ENCODE results near the gene ACOT9. TPM values are rescaled to one million over a fixed set of nuclear protein-coding genes. Genes with fewer than 3 reads are reported as not detected.

The ACOT9 gene
- total and polyA plus RNA-seq, 3 experiments from 2014 or later: 29.4 to 33.9 (median 31.1) TPM

DNA sequence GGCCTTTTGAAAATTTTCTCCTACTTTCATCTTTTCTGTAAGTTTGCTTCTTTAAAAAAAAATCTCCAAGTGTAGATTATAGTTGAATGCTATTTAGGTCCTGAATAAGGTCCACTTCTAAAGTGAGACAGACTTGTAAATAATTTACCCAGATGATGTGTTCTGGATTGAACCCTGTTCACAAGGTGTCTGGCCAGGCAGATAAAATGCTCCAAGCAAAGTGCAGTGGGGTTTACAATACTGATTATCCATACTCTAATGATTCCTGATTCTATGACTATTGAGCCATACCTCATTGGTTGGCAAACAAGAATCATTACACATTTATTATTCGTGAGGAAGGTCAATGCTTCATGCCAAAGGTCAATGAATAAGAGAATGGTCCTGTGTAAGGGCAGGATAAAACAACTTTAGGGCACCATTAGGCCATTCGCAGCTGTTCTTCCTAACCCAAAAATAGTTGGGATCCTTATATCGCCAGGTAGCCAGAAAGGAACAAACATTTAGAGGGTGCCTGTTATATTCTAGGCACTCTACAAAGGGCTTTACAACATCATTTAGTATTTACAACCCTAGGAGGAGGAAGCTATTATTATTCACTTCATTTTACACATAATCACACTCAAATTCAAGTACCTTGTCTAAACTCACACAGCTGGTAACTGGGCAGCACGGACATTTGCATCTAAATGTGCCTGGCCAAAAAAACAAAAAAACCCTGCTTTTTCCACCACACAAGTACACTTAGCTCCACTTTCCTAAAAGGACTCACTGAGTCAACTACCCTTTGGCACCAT, 21.3 kb upstream of the ACOT9 start:
- Mint-ChIP-seq H3K9me3 (no peaks in the 10 kb centered on the region), H3K4me1 (peaks cover 0 to 4% (median 0%) of the 10 kb centered on the region in 3 donors), H3K36me3 (no peaks in the 10 kb centered on the region), H3K27ac (peak overlapping the region in 1 of 8 donors; percentile 27), H3K4me3 (no peak overlapping the region), H3K27me3 (peaks cover 0 to 4% of the 10 kb centered on the region in 2 donors)
- Histone ChIP-seq H3K36me3 (ENCODE audit: insufficient read depth, low read length) (no peaks in the 10 kb centered on the region), H3K27me3 (ENCODE audit: insufficient read depth, low read length, poor library complexity, severe bottlenecking) (no peaks in the 10 kb centered on the region), H3K4me3 (ENCODE audit: low read length) (no peak overlapping the region), H3K9me3 (ENCODE audit: low read length) (no peaks in the 10 kb centered on the region), H3K4me1 (ENCODE audit: insufficient read depth, low read length) (no peaks in the 10 kb centered on the region), H3K27ac (ENCODE audit: low read depth, low read length) (no peak overlapping the region)
- CTCF ChIA-PET: no interaction called here
- POLR2A ChIA-PET: interaction anchor here (0.6 kb wide), 1 partner anchor 84 kb away, joined by 4 read pairs; no protein-coding TSS in a partner anchor
- DNase-seq: no peak

DNA sequence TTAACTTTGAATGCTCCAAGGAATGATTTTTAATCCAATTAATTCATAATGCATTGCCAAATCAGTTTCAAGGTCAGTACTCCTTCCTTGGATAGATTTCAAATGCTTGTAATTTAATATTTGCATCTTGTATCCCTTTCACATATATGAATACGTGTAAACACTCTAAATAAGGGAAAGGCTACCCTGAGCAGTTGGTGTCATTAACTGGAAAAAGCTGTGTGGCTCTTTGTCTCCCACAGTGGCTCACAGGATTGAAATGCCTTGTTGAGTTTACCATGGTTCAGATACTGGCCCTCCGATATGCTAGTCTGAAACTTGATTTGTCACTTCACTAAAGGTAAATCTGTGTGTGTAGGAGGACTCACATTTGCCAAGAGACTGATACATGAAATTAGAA, 16.7 kb upstream of the ACOT9 start:
- DNase-seq: no peak
- Histone ChIP-seq H3K27ac (ENCODE audit: low read depth, low read length) (no peak overlapping the region), H3K9me3 (ENCODE audit: low read length) (no peaks in the 10 kb centered on the region), H3K4me3 (ENCODE audit: low read length) (no peak overlapping the region), H3K4me1 (ENCODE audit: insufficient read depth, low read length) (no peaks in the 10 kb centered on the region), H3K36me3 (ENCODE audit: insufficient read depth, low read length) (no peaks in the 10 kb centered on the region), H3K27me3 (ENCODE audit: insufficient read depth, low read length, poor library complexity, severe bottlenecking) (no peaks in the 10 kb centered on the region)
- Mint-ChIP-seq H3K27me3 (no peaks in the 10 kb centered on the region), H3K36me3 (no peaks in the 10 kb centered on the region), H3K9me3 (no peaks in the 10 kb centered on the region), H3K27ac (no peak overlapping the region), H3K4me3 (no peak overlapping the region), H3K4me1 (peaks cover 3 to 5% (median 3%) of the 10 kb centered on the region in 3 donors)
- POLR2A ChIA-PET: no interaction called here
- CTCF ChIA-PET: no interaction called here

DNA sequence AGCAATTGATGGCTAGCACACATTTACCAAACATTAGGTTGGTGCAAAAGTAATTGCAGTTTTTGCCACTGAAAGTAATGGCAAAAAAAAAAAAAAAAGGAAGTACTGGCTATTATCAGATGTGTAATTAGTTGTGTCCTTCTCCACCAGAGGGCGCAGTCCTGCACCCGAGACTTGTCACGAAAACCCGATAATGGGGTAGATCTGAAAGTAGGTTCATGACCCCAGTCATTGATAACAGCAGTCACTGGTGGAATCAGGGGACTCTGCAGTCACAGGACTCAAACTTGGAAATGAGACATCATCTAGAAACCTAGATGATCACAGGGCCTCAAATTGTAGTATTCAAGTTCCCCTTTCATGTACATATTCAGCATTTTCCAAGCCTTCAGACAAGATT, 13.1 kb upstream of the ACOT9 start:
- peak; percentile 37 to 74 (median 51) for DNase-seq
- H3K4me3 ChIP-seq (ENCODE audit: low read length): no peak overlapping the region
- no peaks in the 10 kb centered on the region for H3K27me3 Mint-ChIP-seq
- peak overlapping the region in 1 of 8 donors; percentile 81 for H3K27ac Mint-ChIP-seq
- H3K9me3 Mint-ChIP-seq: no peaks in the 10 kb centered on the region
- ChIA-PET POLR2A (no interaction called here), CTCF (interaction anchor here (1.0 to 1.8 kb wide), 2 partner anchors 13 to 146 kb away, joined by 3 to 8 read pairs; no protein-coding TSS in a partner anchor)
- H3K4me1 ChIP-seq (ENCODE audit: insufficient read depth, low read length): no peaks in the 10 kb centered on the region
- H3K4me3 Mint-ChIP-seq: peak overlapping the region in 2 of 7 donors; percentile 20 to 27
- H3K27me3 ChIP-seq (ENCODE audit: insufficient read depth, low read length, poor library complexity, severe bottlenecking): no peaks in the 10 kb centered on the region
- peaks cover 3 to 5% (median 3%) of the 10 kb centered on the region in 3 donors for H3K4me1 Mint-ChIP-seq
- no peaks in the 10 kb centered on the region for H3K36me3 Mint-ChIP-seq
- H3K9me3 ChIP-seq (ENCODE audit: low read length): no peaks in the 10 kb centered on the region
- no peak overlapping the region for H3K27ac ChIP-seq (ENCODE audit: low read depth, low read length)
- no peaks in the 10 kb centered on the region for H3K36me3 ChIP-seq (ENCODE audit: insufficient read depth, low read length)

DNA sequence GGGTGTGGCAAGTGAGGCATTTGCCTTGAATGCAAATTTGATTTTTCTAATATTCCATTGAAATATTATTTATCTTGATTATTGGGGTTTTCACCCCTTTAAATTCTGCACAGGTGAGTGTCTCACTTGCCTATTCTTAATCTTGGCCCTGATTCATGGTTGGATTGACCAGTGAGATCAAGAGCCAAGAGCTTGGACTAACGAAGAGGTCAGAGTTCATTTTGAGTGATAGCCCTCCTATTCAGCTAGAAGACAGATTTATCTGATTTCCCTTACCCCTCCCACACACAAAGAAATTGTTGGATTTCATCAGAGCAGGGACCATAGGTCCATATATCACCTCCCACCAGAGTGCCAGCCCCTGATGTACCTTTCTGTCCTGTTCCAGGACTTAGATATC, 11.6 kb upstream of the ACOT9 start:
- H3K9me3 Mint-ChIP-seq: no peaks in the 10 kb centered on the region
- no peak for DNase-seq
- Histone ChIP-seq H3K4me3 (ENCODE audit: low read length) (no peak overlapping the region), H3K4me1 (ENCODE audit: insufficient read depth, low read length) (no peaks in the 10 kb centered on the region), H3K36me3 (ENCODE audit: insufficient read depth, low read length) (no peaks in the 10 kb centered on the region), H3K27me3 (ENCODE audit: insufficient read depth, low read length, poor library complexity, severe bottlenecking) (no peaks in the 10 kb centered on the region), H3K9me3 (ENCODE audit: low read length) (no peaks in the 10 kb centered on the region), H3K27ac (ENCODE audit: low read depth, low read length) (no peak overlapping the region)
- no peaks in the 10 kb centered on the region for H3K36me3 Mint-ChIP-seq
- H3K4me1 Mint-ChIP-seq: peaks cover 3 to 5% (median 3%) of the 10 kb centered on the region in 3 donors
- ChIA-PET CTCF (no interaction called here), POLR2A (no interaction called here)
- no peaks in the 10 kb centered on the region for H3K27me3 Mint-ChIP-seq
- H3K27ac Mint-ChIP-seq: no peak overlapping the region
- peak overlapping the region in 1 of 7 donors; percentile 37 for H3K4me3 Mint-ChIP-seq

DNA sequence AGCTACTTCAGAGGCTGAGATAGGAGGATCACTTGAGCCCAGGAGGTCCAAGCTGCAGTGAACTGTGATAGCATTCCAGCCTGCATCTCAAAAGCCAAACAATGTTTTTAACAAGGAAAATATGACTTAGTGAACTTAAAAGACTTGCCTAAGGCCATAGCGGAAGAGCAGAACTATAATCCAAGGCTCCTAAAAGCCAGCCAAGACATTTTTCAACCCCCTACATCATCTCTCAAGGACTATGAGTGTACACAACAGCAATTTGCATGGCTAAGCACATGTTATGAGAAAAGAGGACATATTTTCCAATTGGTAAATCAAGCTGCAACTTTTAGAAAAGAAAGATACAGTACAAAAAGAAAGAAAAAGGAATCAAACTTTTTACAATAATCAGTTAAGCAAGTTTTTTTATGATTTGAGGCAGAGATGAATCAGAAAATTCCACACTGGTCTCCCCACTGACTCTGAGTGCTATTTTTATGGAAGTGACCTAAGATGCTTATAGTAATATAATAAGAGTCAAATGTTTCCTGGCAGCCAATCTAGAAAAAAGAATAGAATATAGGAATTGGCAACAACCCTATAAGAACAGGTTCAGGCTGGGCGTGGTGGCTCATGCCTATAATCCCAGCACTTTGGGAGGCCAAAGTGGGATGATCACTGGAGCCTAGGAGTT, 9.8 kb upstream of the ACOT9 start:
- H3K36me3 ChIP-seq (ENCODE audit: insufficient read depth, low read length): no peaks in the 10 kb centered on the region
- POLR2A ChIA-PET: no interaction called here
- H3K27ac ChIP-seq (ENCODE audit: low read depth, low read length): no peak overlapping the region
- H3K4me3 ChIP-seq (ENCODE audit: low read length): no peak overlapping the region
- DNase-seq: no peak
- H3K4me1 ChIP-seq (ENCODE audit: insufficient read depth, low read length): no peaks in the 10 kb centered on the region
- H3K36me3 Mint-ChIP-seq: no peaks in the 10 kb centered on the region
- peaks cover 3 to 5% (median 3%) of the 10 kb centered on the region in 3 donors for H3K4me1 Mint-ChIP-seq
- CTCF ChIA-PET: no interaction called here
- no peak overlapping the region for H3K4me3 Mint-ChIP-seq
- H3K9me3 Mint-ChIP-seq: no peaks in the 10 kb centered on the region
- no peaks in the 10 kb centered on the region for H3K9me3 ChIP-seq (ENCODE audit: low read length)
- no peaks in the 10 kb centered on the region for H3K27me3 ChIP-seq (ENCODE audit: insufficient read depth, low read length, poor library complexity, severe bottlenecking)
- H3K27me3 Mint-ChIP-seq: no peaks in the 10 kb centered on the region
- H3K27ac Mint-ChIP-seq: peak overlapping the region in 2 of 8 donors; percentile 33 to 52

DNA sequence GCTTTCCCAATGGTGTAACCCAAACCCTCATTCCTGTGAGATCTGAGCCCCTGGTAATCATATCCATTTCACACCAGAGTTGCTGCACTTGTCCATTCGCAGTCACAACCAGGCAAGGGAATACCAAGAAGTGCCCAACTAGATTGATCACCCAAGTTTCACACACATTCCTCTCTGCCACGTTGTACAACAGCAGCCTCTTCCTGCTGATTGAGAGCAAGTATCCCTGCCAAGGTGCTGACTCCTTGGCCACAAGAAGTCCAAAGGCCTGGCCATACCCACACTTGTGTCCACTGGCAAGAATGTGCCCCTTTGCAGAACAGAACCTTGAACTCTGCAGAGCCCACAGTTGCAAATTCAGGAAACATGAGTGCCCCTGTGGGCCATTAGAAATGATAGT, 6.5 kb upstream of the ACOT9 start:
- CTCF ChIA-PET: interaction anchor here (1.2 kb wide), 1 partner anchor 153 kb away, joined by 3 read pairs; no protein-coding TSS in a partner anchor
- no peaks in the 10 kb centered on the region for H3K27me3 Mint-ChIP-seq
- H3K36me3 ChIP-seq (ENCODE audit: insufficient read depth, low read length): no peaks in the 10 kb centered on the region

DNA sequence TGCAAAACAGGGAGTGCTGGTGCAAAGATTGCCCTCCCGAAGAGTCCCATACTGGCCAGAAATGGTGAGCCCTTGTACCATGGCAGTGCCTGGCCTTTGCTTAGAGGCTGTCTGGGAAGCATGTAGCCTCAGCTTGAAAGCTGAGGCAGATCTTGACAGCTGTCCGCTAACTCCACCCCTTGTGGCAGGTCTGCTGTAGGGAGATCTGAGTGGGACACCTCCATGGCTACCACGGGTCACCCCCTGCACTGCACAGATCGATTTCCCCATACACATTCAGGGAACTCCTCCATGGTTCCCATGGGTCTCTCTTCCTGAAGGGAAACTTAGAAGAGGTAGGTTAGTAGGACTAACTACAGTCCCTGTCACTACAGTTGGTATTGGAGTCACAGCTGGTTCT, 6.1 kb upstream of the ACOT9 start:
- Mint-ChIP-seq H3K4me1 (peaks cover 11 to 19% (median 17%) of the 10 kb centered on the region in 3 donors), H3K4me3 (no peak overlapping the region), H3K36me3 (no peaks in the 10 kb centered on the region), H3K9me3 (no peaks in the 10 kb centered on the region), H3K27ac (no peak overlapping the region), H3K27me3 (no peaks in the 10 kb centered on the region)
- POLR2A ChIA-PET: no interaction called here
- H3K36me3 ChIP-seq (ENCODE audit: insufficient read depth, low read length): no peaks in the 10 kb centered on the region
- H3K27me3 ChIP-seq (ENCODE audit: insufficient read depth, low read length, poor library complexity, severe bottlenecking): no peaks in the 10 kb centered on the region
- H3K4me3 ChIP-seq (ENCODE audit: low read length): no peak overlapping the region
- no peak for DNase-seq
- CTCF ChIA-PET: interaction anchor here (1.2 kb wide), 1 partner anchor 153 kb away, joined by 3 read pairs; no protein-coding TSS in a partner anchor
- peaks cover 11% of the 10 kb centered on the region for H3K4me1 ChIP-seq (ENCODE audit: insufficient read depth, low read length)
- no peak overlapping the region for H3K27ac ChIP-seq (ENCODE audit: low read depth, low read length)
- H3K9me3 ChIP-seq (ENCODE audit: low read length): no peaks in the 10 kb centered on the region

More for the DNA sequence above, 6.5 kb upstream of the ACOT9 start:
- Mint-ChIP-seq H3K27ac (no peak overlapping the region), H3K9me3 (no peaks in the 10 kb centered on the region), H3K36me3 (no peaks in the 10 kb centered on the region), H3K4me1 (peaks cover 9 to 14% (median 13%) of the 10 kb centered on the region in 3 donors), H3K4me3 (no peak overlapping the region)
- no peak overlapping the region for H3K4me3 ChIP-seq (ENCODE audit: low read length)
- POLR2A ChIA-PET: no interaction called here
- DNase-seq: no peak
- H3K27me3 ChIP-seq (ENCODE audit: insufficient read depth, low read length, poor library complexity, severe bottlenecking): no peaks in the 10 kb centered on the region
- no peak overlapping the region for H3K27ac ChIP-seq (ENCODE audit: low read depth, low read length)
- peaks cover 11% of the 10 kb centered on the region for H3K4me1 ChIP-seq (ENCODE audit: insufficient read depth, low read length)
- H3K9me3 ChIP-seq (ENCODE audit: low read length): no peaks in the 10 kb centered on the region

DNA sequence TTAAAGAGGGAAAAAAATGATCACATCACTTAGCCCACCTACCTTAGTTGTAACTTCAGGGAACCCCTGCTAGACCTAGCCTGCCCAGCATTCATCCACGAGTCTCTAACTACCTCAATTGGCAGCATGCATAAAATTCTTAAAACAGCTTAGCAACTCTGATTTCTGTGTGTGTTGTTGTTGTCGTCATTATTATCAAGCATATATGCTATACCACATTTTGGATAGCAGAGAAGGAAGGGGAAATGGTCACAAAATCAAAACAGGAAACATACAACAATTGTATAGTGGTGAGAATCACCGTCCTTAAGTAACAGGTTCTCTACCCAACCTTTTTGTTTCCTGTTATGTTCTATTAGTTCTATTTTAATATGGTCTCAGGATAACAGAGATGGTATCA, 2.7 kb upstream of the ACOT9 start:
- POLR2A ChIA-PET: interaction anchor here (0.7 to 1.0 kb wide), 2 partner anchors 25 to 308 kb away, joined by 4 read pairs; no protein-coding TSS in a partner anchor
- H3K27ac ChIP-seq (ENCODE audit: low read depth, low read length): peak overlapping the region; percentile 51
- peak overlapping the region; percentile 2 to 94 (median 82) for H3K27ac Mint-ChIP-seq

More for the DNA sequence above, 2.7 kb upstream of the ACOT9 start:
- Mint-ChIP-seq H3K27me3 (no peaks in the 10 kb centered on the region), H3K4me3 (peak overlapping the region; percentile 14 to 76 (median 51)), H3K4me1 (peaks cover 24 to 42% (median 33%) of the 10 kb centered on the region in 3 donors), H3K9me3 (no peaks in the 10 kb centered on the region), H3K36me3 (peaks cover 0 to 5% (median 0%) of the 10 kb centered on the region in 3 donors)
- CTCF ChIA-PET: interaction anchor here (1.8 to 2.5 kb wide), 2 partner anchors 156 to 162 kb away, joined by 4 to 7 read pairs; partner anchors contain the start of genes APOO and CXorf58
- Histone ChIP-seq H3K27me3 (ENCODE audit: insufficient read depth, low read length, poor library complexity, severe bottlenecking) (no peaks in the 10 kb centered on the region), H3K9me3 (ENCODE audit: low read length) (no peaks in the 10 kb centered on the region), H3K4me1 (ENCODE audit: insufficient read depth, low read length) (peaks cover 17% of the 10 kb centered on the region), H3K4me3 (ENCODE audit: low read length) (no peak overlapping the region), H3K36me3 (ENCODE audit: insufficient read depth, low read length) (no peaks in the 10 kb centered on the region)
- DNase-seq: peak in 1 of 5 donors; percentile 61

All from CD8-positive, alpha-beta memory T cell (primary cell).